HG02938 (cell line): ENCODE results near the gene ISM1.

Experiments used
- ATAC-seq: cut with Tn5 transposase; IDR thresholded peaks from one replicate; pipeline ENCODE4 v1.9.1; 2021; ENCODE audit warnings: mild to moderate bottlenecking, moderate library complexity; ENCODE audit not compliant: unreplicated experiment

ISM1 gene

DNA sequence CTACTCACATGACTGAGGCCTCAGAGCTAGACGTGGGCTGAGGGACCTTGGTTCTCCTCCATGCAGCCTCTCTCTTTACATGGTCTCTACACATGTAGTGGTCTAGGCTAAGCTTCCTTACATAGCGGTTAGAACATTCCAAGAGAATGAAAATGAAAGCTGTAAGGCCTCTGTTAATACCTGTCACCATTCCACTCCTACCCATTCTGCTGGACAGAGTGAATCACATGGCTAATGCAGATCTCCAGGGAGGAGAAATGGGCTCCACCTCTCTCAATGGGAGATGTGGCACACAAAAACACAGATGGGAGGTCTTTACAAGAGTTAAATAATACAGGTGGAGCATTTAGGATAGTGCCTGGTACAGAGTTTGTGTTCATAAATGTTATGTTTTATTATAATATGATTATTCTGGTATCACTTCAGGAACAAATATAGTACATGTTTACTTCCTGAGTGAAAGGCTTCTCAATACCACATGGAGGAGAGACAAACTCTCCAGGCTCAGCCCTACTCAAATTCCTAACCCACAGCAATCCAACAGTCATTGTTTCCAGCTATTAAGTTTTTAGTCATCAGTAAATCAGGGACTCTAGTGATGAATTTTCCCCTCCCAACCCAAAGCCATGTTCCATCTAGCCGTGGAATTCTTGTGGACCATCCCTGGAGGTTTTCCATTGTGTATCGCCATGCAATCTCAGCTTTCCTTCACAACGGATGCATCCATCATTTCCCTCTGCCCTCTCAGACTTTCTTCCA is 57.9 kb downstream of the ISM1 start:
- ATAC-seq = no peak

- no peak for ATAC-seq
Observed at GRCh38 chr20:13280609-13281324, 59.7 kb downstream of the ISM1 start.

DNA sequence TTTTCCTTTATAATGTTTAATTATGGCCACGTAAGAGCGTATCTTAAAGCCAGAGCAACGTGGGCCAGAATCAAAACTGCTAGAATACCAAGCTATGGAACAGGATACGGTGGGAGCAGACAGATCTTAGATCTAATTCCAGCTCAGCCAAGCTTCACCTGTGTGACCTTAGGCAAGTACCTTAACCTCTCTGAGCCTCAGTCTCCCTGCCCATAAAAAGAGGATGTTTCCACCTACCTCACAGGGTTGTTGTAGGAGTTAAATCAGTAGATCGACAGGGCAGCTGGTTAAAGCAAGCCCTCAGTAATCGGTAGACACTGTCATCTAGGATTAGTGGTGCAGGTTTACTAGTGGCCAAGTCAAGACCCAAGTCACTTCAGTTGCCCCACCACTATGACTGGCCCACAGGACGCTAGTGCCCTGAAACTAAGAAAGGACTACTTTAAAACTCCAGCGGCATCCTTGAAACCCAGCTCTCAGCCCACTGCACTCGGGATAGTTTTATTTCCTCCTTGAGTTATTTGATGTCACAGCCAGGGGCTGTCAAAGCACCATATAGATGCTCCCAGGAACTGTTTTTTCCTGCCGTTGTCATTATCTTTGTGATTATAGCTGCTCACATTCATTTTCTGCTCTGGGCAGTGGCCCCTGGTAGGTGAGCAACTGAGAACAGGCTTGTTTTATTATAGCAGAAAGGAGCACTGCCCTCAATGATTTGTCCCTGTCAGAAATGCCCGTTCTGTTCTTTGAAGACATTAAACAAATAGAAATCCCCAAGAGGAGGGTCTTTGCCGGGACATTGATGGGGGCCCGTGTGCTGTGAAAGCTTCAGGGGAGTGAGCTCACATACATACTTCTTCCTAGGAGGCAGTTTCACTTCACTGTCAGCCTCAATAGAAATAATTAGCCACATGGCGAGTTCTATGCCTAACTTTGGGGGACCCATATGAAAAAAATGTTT is 63.1 kb downstream of the ISM1 start:
- no peak for ATAC-seq

GRCh38 chr20:13284830-13285229 is 63.8 kb downstream of the ISM1 start:
- no peak for ATAC-seq

- ATAC-seq = no peak
Observed at GRCh38 chr20:13285408-13285807, 64.3 kb downstream of the ISM1 start.

DNA sequence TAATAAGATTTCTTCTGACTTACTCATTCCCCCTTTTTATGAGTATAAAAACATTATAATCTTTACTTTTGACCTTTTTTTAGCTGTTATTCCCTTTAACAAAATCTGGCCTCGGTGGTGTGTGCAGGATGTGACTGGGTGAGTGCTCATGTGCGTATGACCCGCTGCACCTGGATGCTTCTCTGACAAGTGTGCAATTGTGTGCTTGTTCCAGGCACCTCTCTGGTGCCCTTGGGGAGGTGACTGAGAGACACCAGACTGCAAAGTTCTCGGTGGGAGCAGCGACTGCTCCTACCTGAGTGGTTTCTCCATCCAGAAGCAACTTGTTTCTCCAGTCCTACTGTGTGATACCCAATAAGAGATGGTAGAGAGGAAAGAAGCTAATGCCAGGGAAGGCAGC is 65.0 kb downstream of the ISM1 start:
- no peak for ATAC-seq

DNA sequence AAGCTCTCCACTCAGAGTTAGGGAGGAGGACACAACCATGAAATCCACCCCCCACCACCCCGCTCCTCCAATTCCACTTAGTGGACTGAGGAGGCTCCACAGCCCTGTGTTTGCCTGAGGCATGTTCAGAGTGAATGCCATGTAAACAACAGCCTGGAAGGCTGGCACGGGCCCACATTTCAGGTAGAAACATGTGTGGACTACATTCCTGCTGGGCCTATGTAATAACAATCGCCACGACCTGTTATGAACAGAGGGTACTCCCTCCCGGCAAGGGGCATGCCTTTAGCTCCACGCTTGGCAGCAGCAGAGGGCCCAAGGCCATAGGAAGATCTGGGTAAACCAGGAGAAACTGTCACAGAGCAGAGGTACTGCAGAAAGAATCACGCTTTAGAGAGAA is 65.5 kb downstream of the ISM1 start:
- ATAC-seq = no peak

DNA sequence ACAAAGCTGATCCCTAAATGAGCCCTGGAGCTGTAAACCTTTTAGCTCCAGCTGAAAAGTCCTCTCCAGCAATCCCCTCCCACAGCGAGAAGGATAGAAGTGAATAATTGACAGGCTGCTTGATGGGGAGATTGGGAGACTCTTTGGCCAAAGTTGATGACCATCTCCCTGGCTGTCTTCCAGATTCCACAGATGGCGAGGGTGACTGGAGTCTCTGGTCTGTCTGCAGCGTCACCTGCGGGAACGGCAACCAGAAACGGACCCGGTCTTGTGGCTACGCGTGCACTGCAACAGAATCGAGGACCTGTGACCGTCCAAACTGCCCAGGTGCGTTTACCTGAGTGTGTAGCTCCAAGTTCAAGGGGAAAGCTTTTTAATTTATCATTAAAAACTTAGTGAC is 67.3 kb downstream of the ISM1 start:
- ATAC-seq = no peak

GRCh38 chr20:13289031-13289430 is 68.0 kb downstream of the ISM1 start:
- no peak for ATAC-seq

DNA sequence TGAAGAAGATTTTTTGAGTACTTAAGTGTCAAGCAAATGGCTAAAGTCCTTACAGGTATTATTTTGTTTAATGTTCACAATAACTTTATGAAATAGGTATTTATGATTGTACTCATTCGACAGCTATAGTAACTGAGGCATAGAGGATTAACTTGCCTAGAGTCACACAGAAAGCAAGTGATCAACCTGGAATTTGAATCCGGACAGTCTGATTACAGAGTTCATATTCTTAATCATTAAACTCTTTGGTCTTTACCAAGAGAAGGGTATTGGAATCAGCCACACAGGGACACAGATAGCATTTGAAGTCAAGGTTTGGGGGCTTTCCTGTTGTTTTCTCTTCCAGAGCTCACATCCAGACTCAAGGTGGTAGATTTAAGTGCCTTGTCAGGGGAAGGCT is 69.7 kb downstream of the ISM1 start:
- no peak for ATAC-seq

DNA sequence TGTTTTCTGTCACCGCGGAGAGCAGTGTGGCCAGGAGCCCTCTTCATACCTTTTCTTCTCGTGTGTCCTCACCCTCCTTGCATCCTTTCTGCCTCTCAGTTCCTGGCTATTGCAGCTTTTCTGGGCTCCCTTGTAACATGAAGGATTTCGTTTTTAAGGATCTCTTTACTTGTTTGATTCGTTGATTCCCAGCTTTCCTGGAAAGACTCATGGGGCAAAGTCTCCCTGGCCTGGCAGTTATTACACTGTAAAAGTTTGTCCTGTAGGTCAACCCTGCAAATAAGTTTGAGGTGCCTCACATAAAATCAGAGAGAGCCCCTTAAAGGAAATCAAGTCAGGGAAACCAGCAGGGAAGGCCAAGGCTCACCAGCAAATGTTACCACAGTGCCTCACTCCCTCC is 70.1 kb downstream of the ISM1 start:
- no peak for ATAC-seq

DNA sequence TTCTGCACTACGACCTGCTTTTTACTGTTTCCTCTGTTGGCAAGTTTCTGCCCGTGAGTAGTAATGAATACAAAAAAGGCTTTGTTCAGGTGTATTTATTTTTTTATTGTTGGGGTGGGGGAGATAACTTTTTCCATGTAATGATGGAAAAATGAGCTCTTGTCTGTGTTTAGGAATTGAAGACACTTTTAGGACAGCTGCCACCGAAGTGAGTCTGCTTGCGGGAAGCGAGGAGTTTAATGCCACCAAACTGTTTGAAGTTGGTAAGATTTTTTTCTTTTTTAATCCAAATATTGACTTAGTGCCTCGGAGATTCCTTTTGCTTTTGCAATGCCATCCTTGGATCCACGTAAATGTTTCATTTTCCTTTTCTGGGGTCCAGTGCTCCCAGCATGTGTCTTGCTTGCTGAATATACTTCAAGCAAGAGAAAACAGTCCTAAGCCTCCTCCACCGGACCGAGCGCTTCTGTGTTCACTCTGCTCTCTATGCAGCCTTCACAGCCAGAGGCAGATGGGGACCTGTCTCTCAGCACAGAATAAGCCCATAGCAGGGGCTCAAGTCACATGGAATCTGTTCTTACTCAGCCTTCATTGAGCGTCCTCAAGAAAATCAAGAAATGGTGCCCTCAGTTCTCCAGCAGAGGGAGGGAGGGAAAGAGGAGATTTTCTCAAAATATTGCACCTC is 71.3 kb downstream of the ISM1 start:
- no peak for ATAC-seq

DNA sequence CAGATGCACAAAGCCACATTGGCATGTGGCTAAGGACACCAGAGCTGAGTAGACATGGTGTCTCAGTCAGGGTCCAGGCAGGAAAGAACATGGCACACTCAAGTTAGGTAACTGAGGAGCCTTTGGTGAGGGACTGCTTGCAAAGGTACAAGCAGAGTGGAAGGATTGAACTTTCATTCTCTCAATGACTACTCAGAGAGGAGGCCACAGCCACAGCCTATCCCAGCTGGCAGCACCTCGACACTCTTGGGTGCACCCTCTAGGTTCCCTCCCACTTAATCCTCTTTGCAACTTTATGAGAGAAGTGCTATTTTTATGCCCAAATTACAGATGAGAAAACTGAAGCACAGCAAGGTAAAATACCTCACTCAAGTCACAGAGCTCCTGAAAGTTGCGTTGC is 73.4 kb downstream of the ISM1 start:
- ATAC-seq = no peak

- no peak for ATAC-seq
Observed at GRCh38 chr20:13295637-13296036, 74.6 kb downstream of the ISM1 start.

DNA sequence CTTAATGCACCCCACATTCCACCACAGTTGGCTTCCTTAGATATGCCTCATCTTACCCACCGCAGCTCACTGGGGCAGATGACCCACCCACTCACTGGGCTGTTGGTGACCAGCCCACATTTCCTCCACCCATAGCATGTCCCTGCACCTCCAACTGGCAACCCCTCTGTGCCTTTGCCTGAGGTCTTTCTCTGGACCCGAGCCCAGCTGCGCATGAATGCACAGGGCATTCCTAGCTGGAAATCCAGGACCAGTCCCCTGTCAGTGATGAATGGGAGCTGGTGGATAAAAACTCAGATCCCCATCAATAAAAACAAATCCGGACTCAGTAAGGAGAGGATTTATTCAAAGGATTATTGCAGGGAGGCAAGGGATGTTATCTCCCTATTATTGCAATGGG is 75.0 kb downstream of the ISM1 start:
- ATAC-seq = no peak

DNA sequence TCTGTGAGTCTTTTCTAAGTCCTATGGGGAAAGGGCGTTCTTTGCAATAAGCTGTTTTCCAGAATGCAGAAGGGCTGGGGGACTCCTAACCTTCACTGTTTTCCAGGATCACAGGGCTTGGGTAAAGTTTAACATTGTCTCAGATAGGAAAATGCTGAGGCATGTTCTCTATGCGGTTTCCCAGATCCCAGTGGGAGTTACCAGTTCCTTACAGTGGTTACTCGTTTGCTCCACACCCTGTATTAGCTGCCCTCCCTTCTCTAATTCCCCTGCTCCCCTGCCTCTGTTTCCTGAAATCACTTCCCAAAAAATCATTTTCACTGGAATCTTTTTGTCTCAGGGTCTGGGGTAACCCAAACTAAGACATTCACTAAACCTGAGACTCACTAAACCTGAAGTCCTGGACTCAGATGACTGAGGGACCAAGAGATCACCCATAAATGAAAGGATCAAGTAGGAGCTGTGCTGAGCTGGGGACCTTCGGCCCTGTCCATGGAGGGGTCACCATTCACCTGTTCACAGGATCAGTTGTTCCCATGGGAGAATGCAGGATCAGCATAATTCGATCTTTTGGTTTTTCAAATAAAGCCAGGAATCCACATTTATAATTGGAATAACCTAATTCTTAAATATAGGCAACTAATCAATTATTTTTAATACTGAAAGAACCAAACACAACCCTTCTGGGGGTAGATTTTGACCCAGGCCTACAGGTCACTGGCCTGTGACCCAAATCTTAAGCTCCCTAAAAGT is 76.2 kb downstream of the ISM1 start:
- ATAC-seq = no peak

- ATAC-seq = no peak
Observed at GRCh38 chr20:13298692-13299373, 77.8 kb downstream of the ISM1 start.

DNA sequence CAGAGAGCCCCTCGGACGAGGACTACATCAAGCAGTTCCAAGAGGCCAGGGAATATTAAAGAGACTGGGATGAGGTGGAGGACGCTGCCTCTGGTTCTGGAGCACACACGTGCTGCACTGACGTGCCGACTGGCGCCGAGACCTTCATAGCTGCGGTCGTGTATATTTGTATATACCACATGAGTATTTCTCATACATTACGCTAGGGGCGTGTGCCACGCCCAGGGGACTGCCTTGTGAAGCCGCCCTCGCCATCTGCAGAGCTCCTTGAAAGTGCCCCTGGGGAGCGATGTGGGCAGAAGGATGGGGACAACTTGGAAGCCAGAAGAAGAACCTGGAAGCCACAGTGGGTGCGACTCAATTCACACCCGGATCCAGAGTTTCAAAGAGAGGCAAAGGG is 78.3 kb downstream of the ISM1 start:
- no peak for ATAC-seq

DNA sequence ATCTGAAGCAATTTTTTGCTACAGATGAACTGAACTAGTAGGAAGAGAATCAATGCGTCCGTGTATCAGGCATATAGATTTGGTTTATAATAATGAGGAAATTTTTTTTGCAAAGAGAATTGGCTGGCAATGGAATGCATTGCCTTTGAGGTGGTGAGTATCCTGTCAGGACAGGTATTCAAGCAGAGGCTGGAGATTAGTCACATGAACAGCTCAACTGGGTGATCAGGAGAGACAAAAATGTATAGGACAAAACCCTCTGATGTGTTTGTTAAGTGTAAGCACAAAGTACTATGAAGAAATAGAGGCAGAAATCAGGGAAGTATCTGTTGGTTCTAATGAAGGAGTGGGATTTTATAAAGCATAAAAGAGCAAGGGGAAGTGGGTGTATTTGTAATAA is 80.5 kb downstream of the ISM1 start:
- ATAC-seq = no peak
